GM10266 (cell line): ENCODE results near the gene NYAP2.

Experiments
- DNase-seq: peaks from one replicate; pipeline ENCODE4 v3.0.0; 2012; ENCODE audit errors: extremely low spot score
- TF ChIP-seq, protein P1 (sequence below): IDR thresholded peaks from 2 replicates; pipeline ENCODE4 v1.5.1; 2012; ENCODE audit warnings: mild to moderate bottlenecking, low read depth; ENCODE audit not compliant: control insufficient read depth, insufficient read depth; ENCODE audit errors: missing control alignments

NYAP2 gene

DNA sequence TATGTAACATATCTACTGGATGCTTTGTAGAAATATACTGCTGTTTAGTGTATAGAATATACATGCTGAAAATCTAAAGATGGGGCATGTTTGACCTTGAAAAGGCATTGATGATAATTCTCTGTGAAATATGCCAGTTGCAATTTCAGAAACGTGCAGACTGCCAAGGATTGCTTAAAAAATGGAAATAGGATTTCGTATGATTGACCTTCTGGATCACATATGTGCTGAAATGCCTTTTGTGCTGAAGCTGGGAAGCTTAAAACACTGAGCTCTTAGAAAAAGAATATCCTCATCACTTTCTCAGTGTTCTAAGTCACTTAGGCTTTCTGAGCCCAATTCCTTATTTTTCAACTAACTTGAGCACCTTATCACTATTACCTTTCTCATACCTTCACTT lies 14.3 kb downstream of the NYAP2 start:
- no peak for DNase-seq
- TF ChIP-seq, protein P1, sequence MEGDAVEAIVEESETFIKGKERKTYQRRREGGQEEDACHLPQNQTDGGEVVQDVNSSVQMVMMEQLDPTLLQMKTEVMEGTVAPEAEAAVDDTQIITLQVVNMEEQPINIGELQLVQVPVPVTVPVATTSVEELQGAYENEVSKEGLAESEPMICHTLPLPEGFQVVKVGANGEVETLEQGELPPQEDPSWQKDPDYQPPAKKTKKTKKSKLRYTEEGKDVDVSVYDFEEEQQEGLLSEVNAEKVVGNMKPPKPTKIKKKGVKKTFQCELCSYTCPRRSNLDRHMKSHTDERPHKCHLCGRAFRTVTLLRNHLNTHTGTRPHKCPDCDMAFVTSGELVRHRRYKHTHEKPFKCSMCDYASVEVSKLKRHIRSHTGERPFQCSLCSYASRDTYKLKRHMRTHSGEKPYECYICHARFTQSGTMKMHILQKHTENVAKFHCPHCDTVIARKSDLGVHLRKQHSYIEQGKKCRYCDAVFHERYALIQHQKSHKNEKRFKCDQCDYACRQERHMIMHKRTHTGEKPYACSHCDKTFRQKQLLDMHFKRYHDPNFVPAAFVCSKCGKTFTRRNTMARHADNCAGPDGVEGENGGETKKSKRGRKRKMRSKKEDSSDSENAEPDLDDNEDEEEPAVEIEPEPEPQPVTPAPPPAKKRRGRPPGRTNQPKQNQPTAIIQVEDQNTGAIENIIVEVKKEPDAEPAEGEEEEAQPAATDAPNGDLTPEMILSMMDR, result no peak

DNA sequence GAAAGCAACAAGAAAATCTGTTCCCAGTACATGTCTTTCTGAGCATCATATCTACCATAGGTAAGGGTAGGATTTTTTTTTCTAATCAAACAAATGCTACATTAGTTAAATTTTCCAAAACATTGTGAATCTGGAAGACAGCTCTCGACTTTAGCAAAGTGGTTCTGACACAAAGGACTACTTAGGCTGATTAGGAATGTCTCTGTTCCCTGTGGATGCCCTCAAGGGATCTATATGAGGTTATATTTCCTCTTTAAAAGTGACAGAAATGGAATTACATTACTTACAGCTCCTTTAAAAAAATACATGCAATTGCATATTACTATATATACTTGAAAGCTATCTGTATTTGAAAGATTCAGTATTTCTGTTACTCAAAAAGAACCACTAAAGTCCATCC lies 15.4 kb downstream of the NYAP2 start:
- TF ChIP-seq, protein P1, result no peak
- DNase-seq, result no peak

DNA sequence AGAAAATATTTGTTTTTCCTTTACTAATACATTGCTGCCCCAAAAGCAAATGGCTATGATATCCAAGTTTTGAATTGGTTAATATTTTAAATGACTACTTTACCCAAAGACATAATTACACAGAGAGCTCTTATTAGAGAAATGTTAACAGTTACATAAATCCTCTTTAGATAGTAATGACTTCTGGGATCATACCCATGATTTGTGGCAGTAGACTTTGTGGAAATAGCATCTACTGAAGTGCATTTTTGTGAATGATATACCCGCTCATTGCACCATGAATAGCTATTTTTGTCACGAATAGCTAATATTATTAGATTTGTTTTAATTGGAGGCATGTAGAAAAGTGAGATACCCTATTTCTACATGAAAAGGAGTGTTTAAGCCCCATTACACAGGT lies 15.8 kb downstream of the NYAP2 start:
- TF ChIP-seq, protein P1, result no peak
- no peak for DNase-seq

DNA sequence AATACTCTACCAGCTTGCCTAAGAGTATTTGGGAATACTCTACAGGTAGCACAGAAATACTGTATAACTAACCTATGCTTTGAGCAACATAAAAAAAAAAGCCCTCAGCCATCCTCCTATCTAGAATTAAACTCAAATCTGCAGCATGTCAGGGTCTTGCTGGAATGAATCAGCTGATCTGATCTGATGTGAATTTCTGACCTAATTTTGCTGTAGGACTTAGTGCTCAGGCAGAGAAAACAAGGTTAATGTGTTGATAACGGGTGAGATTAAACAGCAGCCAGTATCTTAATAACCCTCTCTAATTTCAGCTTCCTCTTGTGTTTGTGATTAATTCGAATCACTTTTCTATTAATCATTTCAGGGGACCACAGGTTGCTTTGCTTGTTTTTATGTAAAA lies 16.3 kb downstream of the NYAP2 start:
- no peak for DNase-seq
- TF ChIP-seq, protein P1, result no peak

DNA sequence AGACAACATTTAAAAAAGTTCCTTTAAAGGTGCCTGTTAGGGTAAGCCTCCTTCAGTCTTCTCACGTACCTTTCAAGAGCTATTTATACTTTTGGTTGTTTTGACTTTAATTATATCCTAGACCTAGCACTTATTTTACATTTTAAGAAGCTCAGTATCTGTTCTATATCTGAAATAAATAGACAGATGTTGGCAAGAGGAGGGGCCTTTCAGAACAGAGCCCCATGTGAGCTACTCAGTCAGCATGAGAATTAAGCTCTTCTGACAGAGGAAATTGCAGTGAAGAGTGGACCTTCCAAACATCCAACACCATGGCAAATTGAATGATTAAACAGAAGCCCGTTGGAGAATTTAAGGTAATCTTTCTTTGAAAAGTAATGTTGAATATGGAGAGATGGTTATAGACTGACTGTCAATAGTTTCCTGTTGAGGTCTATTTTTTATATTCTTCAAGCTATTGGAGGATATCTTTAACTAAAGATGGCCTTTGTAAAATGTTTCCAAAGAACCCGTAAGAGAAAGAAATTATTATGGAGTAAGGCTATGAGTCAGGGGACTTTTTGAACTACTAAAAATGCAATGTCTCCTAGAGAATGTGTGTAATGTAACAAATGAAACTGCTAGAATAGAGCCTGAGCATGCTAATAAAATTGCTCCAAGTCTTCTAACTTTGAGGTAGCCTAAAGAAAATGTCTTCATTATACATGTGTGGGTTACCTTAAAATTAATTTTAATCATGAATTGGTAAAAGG lies 17.3 kb downstream of the NYAP2 start:
- TF ChIP-seq, protein P1, result no peak
- DNase-seq, result no peak

DNA sequence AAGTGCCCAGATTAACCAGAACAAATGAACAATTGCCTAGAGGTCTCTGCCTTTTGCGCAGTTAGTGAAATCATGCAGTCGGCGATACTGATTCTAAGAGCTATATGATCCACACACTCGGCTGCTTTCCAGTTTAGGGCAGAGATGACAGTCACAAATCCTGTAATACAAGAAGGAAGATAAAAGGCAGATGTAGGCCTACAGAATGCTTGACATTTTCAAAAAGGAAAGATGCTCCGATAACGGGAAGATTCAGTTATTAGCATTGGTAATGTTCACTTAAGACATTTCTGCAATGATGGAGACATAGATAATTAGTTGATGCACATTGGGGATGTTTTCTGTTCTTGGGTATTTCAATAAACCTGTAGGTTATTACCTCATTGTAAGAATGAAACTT lies 19.5 kb downstream of the NYAP2 start:
- TF ChIP-seq, protein P1, result no peak
- no peak for DNase-seq

DNA sequence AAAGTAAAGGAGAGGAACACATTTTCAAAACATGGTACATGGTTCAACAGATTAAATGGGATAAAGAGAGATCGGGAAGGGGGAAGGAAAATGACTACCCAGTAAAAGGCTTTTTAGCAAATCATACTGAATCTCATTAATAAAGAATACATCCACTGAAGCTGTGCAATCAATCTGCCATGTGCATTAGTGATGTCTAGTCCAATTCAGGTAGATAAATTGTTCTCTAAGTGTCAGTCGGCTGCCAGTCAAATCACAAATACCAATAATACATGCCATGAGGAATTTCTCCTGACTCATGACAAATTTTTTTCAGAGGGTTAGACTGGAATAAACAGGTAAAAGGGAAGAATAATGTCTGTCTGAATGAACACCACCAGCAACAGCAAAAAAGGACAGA lies 22.6 kb downstream of the NYAP2 start:
- TF ChIP-seq, protein P1, result no peak
- DNase-seq, result no peak
